ENCODE data around the gene CCL20.

CCL20 gene

GRCh38 chr2:227813562-227814353, at the start of gene CCL20:
CCL20 (plus strand) TSS chr2:227813842; CDS start chr2:227813912, 70 bp downstream.
- no peak for TF ChIP-seq CTCF (conservative IDR thresholded peaks at IDR 0.05; ENCODE audit: control insufficient read depth, insufficient read depth, low read depth, low read length)
- DNase-seq (ENCODE audit: low read depth), result no peak
- H3K4me3 ChIP-seq (ENCODE audit: control insufficient read depth, low read depth, low read length), result no peak within 1 kb of the TSS

- no peak for TF ChIP-seq CTCF (conservative IDR thresholded peaks at IDR 0.05; ENCODE audit: control insufficient read depth, insufficient read depth, low read depth, low read length)
- no peak overlapping the region for H3K4me3 ChIP-seq (ENCODE audit: control insufficient read depth, low read depth, low read length)
- DNase-seq (ENCODE audit: low read depth), result no peak
Observed at GRCh38 chr2:227765788-227766372, 47.8 kb upstream of the CCL20 start.

- peak; percentile 78 for TF ChIP-seq CTCF (conservative IDR thresholded peaks at IDR 0.05; ENCODE audit: control insufficient read depth, insufficient read depth, low read depth, low read length)
- H3K4me3 ChIP-seq (ENCODE audit: control insufficient read depth, low read depth, low read length), result no peak overlapping the region
- peak; percentile 74 for DNase-seq (ENCODE audit: low read depth)
Observed at GRCh38 chr2:227766373-227766883, 47.2 kb upstream of the CCL20 start.

GRCh38 chr2:227767830-227768229, 45.8 kb upstream of the CCL20 start:
- H3K4me3 ChIP-seq (ENCODE audit: control insufficient read depth, low read depth, low read length), result no peak overlapping the region
- no peak for DNase-seq (ENCODE audit: low read depth)
- TF ChIP-seq CTCF (conservative IDR thresholded peaks at IDR 0.05; ENCODE audit: control insufficient read depth, insufficient read depth, low read depth, low read length), result no peak

GRCh38 chr2:227772197-227772661, 41.4 kb upstream of the CCL20 start:
- no peak for TF ChIP-seq CTCF (conservative IDR thresholded peaks at IDR 0.05; ENCODE audit: control insufficient read depth, insufficient read depth, low read depth, low read length)
- no peak for DNase-seq (ENCODE audit: low read depth)
- H3K4me3 ChIP-seq (ENCODE audit: control insufficient read depth, low read depth, low read length), result no peak overlapping the region

- no peak for DNase-seq (ENCODE audit: low read depth)
- no peak for TF ChIP-seq CTCF (conservative IDR thresholded peaks at IDR 0.05; ENCODE audit: control insufficient read depth, insufficient read depth, low read depth, low read length)
- H3K4me3 ChIP-seq (ENCODE audit: control insufficient read depth, low read depth, low read length), result no peak overlapping the region
Observed at GRCh38 chr2:227772932-227773331, 40.7 kb upstream of the CCL20 start.
